ENCODE results near the gene OR13C9.

The OR13C9 gene

GRCh38 chr9:104577263-104577662 lies 40.7 kb downstream of the OR13C9 start:
- no peak for TF ChIP-seq CTCF (IDR thresholded peaks at IDR 0.05)

GRCh38 chr9:104575456-104575855 lies 42.5 kb downstream of the OR13C9 start:
- no peak for TF ChIP-seq CTCF (IDR thresholded peaks at IDR 0.05)

- no peak for TF ChIP-seq CTCF (IDR thresholded peaks at IDR 0.05)
These were observed 45.4 kb downstream of the OR13C9 start for GRCh38 chr9:104572612-104573011.

- no peak for TF ChIP-seq CTCF (IDR thresholded peaks at IDR 0.05)
These were observed 49.1 kb downstream of the OR13C9 start, which contains the start of gene OR13C8 for GRCh38 chr9:104568868-104569267. Gene OR13C8, plus strand, starts transcription at chr9:104569168. Its CDS starts 0 bp downstream, at chr9:104569168.
